Articular chondrocyte of knee joint (primary cell): ENCODE data around the gene ESYT2. TPM values are rescaled to one million over a fixed set of nuclear protein-coding genes. Genes with fewer than 3 reads are reported as not detected.

Experiments used
- total RNA-seq: library from RNA; depleted of rRNA; stranded (reverse); fragments of >200 nt; gene quantifications from 2 replicates; pipeline ENCODE4 v1.2.3, GENCODE V29; 2012

The ESYT2 gene, protein sequence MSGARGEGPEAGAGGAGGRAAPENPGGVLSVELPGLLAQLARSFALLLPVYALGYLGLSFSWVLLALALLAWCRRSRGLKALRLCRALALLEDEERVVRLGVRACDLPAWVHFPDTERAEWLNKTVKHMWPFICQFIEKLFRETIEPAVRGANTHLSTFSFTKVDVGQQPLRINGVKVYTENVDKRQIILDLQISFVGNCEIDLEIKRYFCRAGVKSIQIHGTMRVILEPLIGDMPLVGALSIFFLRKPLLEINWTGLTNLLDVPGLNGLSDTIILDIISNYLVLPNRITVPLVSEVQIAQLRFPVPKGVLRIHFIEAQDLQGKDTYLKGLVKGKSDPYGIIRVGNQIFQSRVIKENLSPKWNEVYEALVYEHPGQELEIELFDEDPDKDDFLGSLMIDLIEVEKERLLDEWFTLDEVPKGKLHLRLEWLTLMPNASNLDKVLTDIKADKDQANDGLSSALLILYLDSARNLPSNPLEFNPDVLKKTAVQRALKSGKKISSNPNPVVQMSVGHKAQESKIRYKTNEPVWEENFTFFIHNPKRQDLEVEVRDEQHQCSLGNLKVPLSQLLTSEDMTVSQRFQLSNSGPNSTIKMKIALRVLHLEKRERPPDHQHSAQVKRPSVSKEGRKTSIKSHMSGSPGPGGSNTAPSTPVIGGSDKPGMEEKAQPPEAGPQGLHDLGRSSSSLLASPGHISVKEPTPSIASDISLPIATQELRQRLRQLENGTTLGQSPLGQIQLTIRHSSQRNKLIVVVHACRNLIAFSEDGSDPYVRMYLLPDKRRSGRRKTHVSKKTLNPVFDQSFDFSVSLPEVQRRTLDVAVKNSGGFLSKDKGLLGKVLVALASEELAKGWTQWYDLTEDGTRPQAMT
- total RNA-seq: 164 and 171 TPM in 2 replicates

DNA sequence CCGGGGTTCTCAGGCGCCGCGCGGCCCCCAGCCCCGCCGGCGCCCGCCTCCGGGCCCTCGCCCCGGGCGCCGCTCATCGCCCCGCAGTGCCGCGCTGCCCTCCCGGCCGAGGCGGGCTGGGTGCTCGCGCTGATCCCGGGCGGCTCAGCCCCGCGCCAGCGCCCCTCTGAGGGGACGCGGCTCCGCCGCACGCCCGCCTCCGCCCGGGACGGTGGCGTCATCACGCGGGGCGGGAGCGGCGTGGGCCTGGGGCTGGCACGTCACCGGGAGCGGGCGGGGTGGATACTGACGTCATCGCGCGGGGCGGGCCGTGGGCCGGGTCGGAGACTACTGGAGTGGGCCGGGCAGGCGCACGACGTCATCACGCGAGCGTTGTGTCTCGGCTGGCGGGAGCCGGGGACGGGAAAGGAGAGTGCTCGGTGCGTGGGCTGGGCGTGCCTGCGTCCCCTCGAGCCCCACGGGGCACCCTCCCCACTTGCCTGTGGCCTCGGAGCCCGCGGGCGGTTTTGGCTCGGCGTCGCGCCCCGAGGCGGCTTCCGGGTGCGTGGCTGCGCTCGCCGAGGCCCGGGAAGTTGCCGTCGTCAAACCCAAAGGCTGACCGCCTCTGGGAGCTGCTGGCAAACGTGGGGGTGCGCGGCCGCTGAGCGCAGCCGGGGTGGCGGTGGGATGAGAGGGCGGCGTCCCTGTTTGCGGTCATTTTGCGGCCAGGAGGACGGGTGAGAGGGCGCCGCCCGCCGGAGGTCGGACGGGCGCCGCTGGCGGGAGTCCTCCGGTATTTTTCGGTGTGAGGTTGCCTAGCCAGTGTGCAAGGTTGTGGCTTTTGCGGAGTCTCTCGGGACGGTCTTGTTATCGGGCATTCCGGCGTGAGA lies at the start of gene ESYT2:
ESYT2 (minus strand) TSS at position 168 of the 869 bp plus-strand sequence; CDS start at position 77, 91 bp downstream.

DNA sequence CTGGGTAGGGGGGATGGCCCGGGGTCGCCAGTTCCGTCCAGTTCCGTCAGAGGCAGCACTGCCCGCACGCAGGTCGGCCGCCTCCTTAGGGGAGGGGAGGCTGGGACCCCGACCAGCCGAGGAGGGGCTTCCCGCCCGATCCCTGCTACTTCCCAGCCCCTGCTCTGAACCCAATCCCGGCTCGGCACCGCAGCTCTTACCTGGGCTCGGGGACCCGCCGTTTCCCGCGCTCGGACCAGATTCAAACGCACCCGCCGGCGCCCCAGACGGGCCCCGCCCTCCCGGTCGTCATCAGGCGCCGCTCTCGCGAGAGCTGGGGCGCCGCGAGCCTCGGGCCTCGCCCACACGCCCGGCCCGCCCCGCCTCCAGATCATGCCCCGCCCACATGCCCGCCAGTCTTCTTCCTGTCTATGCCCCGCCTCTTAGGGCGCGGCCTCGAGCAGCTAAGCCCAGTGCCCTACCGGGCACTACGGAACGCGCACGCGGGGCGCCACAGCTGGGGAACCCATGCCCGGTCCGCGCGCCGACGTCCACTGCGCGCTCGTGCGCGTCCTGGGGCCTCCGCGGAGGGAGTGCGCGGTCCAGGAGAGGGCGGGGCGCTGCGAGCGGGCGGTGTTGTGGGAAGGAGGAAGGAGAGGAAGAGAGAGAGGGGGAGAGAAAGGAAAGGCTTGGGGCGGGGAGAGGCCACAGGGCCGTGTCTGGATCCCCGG lies 124.6 kb downstream of the ESYT2 start, which contains the start of gene NCAPG2:
NCAPG2 (minus strand) TSS at position 281 of the 710 bp plus-strand sequence. CDS start 2,905 bp downstream, outside the sequence.

Other genes starting within 250 kb of the ESYT2 start
- 0.26 and 0.54 TPM in 2 replicates for gene PTPRN2, start 241.7 kb downstream of the ESYT2 start, total RNA-seq
- 17.2 and 19.3 TPM in 2 replicates for gene NCAPG2, start 124.7 kb downstream of the ESYT2 start, total RNA-seq
- gene DYNC2I1, start 27.0 kb upstream of the ESYT2 start, total RNA-seq: 8.8 and 9.8 TPM in 2 replicates